H9 (cell line): ENCODE measurements around the gene SLC4A5. TPM values are rescaled to one million over a fixed set of nuclear protein-coding genes. Genes with fewer than 3 reads are reported as not detected.

Experiments
- DNase-seq: peaks from one replicate; pipeline ENCODE4 v3.0.0-alpha.2; 2017
- H2AFZ ChIP-seq: one replicate; pipeline ENCODE4 v1.6.1; 2013; ENCODE audit warnings: mild to moderate bottlenecking, low read length, control low read depth, moderate library complexity
- H2AK5ac ChIP-seq: 2 replicates; pipeline ENCODE4 v1.6.1; 2013; ENCODE audit warnings: low read length, control low read depth, mixed read lengths; ENCODE audit not compliant: insufficient read length
- H2BK120ac ChIP-seq: one replicate; pipeline ENCODE4 v1.6.1; 2013; ENCODE audit warnings: low read depth, mild to moderate bottlenecking, low read length, control low read depth, inconsistent platforms; ENCODE audit not compliant: poor library complexity, severe bottlenecking
- H2BK12ac ChIP-seq: 2 replicates; pipeline ENCODE4 v1.6.1; 2013; ENCODE audit warnings: low read length, control low read depth, mixed read lengths, low read depth; ENCODE audit not compliant: insufficient read length
- H2BK15ac ChIP-seq: 2 replicates; pipeline ENCODE4 v1.6.1; 2013; ENCODE audit warnings: low read depth, low read length, control low read depth
- H2BK20ac ChIP-seq: one replicate; pipeline ENCODE4 v1.6.1; 2013; ENCODE audit warnings: low read depth, mild to moderate bottlenecking, low read length, control low read depth, inconsistent platforms; ENCODE audit not compliant: poor library complexity, severe bottlenecking
- H2BK5ac ChIP-seq: 2 replicates; pipeline ENCODE4 v1.6.1; 2013; ENCODE audit warnings: low read length, control low read depth, mixed read lengths; ENCODE audit not compliant: insufficient read length
- H3K14ac ChIP-seq: 2 replicates; pipeline ENCODE4 v1.6.1; 2013; ENCODE audit warnings: low read length, control low read depth; ENCODE audit not compliant: insufficient read depth
- H3K18ac ChIP-seq: 2 replicates; pipeline ENCODE4 v1.6.1; 2013; ENCODE audit warnings: low read depth, mild to moderate bottlenecking, mixed read lengths, low read length, control low read depth; ENCODE audit not compliant: insufficient read length
- H3K23ac ChIP-seq: 2 replicates; pipeline ENCODE4 v1.6.1; 2013; ENCODE audit warnings: low read length, control low read depth, mixed read lengths, low read depth; ENCODE audit not compliant: insufficient read length
- H3K23me2 ChIP-seq: 2 replicates; pipeline ENCODE4 v1.6.1; 2013; ENCODE audit warnings: low read depth, mild to moderate bottlenecking, mixed read lengths, low read length, control low read depth; ENCODE audit not compliant: insufficient read length, poor library complexity, severe bottlenecking
- H3K27ac ChIP-seq: 2 replicates; pipeline ENCODE4 v1.5.1; 2013; ENCODE audit warnings: low read length, control low read depth, mixed read lengths, low read depth; ENCODE audit not compliant: insufficient read length
- H3K27me3 ChIP-seq: 2 replicates; pipeline ENCODE4 v1.6.1; 2013; ENCODE audit warnings: low read length, control low read depth, inconsistent platforms; ENCODE audit not compliant: insufficient read depth
- H3K4ac ChIP-seq: 2 replicates; pipeline ENCODE4 v1.6.1; 2013; ENCODE audit warnings: low read depth, mild to moderate bottlenecking, control low read depth, inconsistent platforms, low read length, moderate library complexity
- H3K4me1 ChIP-seq: 2 replicates; pipeline ENCODE4 v1.6.1; 2013; ENCODE audit warnings: low read length, control low read depth, inconsistent platforms; ENCODE audit not compliant: insufficient read depth
- H3K4me2 ChIP-seq: 2 replicates; pipeline ENCODE4 v1.6.1; 2013; ENCODE audit warnings: low read length, control low read depth, mixed read lengths; ENCODE audit not compliant: insufficient read length, insufficient read depth
- H3K56ac ChIP-seq: 2 replicates; pipeline ENCODE4 v1.6.1; 2013; ENCODE audit warnings: low read depth, mild to moderate bottlenecking, mixed read lengths, low read length, control low read depth; ENCODE audit not compliant: insufficient read length
- H3K79me1 ChIP-seq: 2 replicates; pipeline ENCODE4 v1.6.1; 2013; ENCODE audit warnings: low read depth, mild to moderate bottlenecking, moderate library complexity, low read length, control low read depth, inconsistent platforms; ENCODE audit not compliant: insufficient read depth, poor library complexity, severe bottlenecking
- H3K79me2 ChIP-seq: 2 replicates; pipeline ENCODE4 v1.6.1; 2013; ENCODE audit warnings: low read length, control low read depth, inconsistent platforms; ENCODE audit not compliant: insufficient read depth
- H3K9ac ChIP-seq: 2 replicates; pipeline ENCODE4 v1.6.1; 2013; ENCODE audit warnings: low read length, control low read depth, mixed read lengths; ENCODE audit not compliant: insufficient read length; ENCODE audit errors: extremely low read depth
- H3K9me3 ChIP-seq: one replicate; pipeline ENCODE4 v1.6.1; 2013; ENCODE audit warnings: low read depth, low read length, inconsistent platforms; ENCODE audit not compliant: control insufficient read depth
- H3T11ph ChIP-seq: one replicate; pipeline ENCODE4 v1.6.1; 2013; ENCODE audit warnings: mild to moderate bottlenecking, low read length, control low read depth, inconsistent platforms
- H4K20me1 ChIP-seq: one replicate; pipeline ENCODE4 v1.6.1; 2013; ENCODE audit not compliant: control insufficient read depth, insufficient read length, insufficient read depth
- H4K5ac ChIP-seq: 2 replicates; pipeline ENCODE4 v1.6.1; 2013; ENCODE audit warnings: low read depth, mild to moderate bottlenecking, mixed read lengths, low read length, control low read depth; ENCODE audit not compliant: insufficient read length
- H4K8ac ChIP-seq: replicated peaks from 2 replicates; pipeline ENCODE4 v1.6.1; 2013; ENCODE audit warnings: low read length, control low read depth, mixed read lengths, low read depth; ENCODE audit not compliant: insufficient read length
- H4K91ac ChIP-seq: 2 replicates; pipeline ENCODE4 v1.6.1; 2013; ENCODE audit warnings: low read depth, mild to moderate bottlenecking, moderate library complexity, mixed read lengths, low read length, control low read depth; ENCODE audit not compliant: insufficient read length
- H3K27ac Mint-ChIP-seq, 3 experiments: 2 replicates in 2 of 3; 3 replicates in 1 of 3; pipeline ENCODE4 v1.8.0; 2020 to 2021; ENCODE audit warnings: mixed read lengths in 3 of 3, mild to moderate bottlenecking in 1 of 3, moderate library complexity in 1 of 3
- H3K27me3 Mint-ChIP-seq: 2 replicates; pipeline ENCODE4 v1.8.0; 2021; ENCODE audit warnings: low read depth, mild to moderate bottlenecking, moderate library complexity, mixed read lengths
- H3K36me3 Mint-ChIP-seq, 3 experiments: 2 replicates in 2 of 3; 3 replicates in 1 of 3; pipeline ENCODE4 v1.8.0; 2020 to 2021; ENCODE audit warnings: low read depth in 3 of 3, mixed read lengths in 3 of 3; ENCODE audit not compliant: insufficient read depth in 1 of 3
- H3K4me1 Mint-ChIP-seq, 2 experiments: 2 replicates each; pipeline ENCODE4 v1.8.0; 2020; ENCODE audit warnings: mixed read lengths in 2 of 2
- H3K4me3 Mint-ChIP-seq, 2 experiments: 2 replicates in 1 of 2; 3 replicates in 1 of 2; pipeline ENCODE4 v1.8.0; 2020 to 2021; ENCODE audit warnings: mild to moderate bottlenecking in 2 of 2, mixed read lengths in 2 of 2, moderate library complexity in 1 of 2
- H3K9me3 Mint-ChIP-seq, 2 experiments: 2 replicates in 1 of 2; 3 replicates in 1 of 2; pipeline ENCODE4 v1.8.0; 2020; ENCODE audit warnings: mild to moderate bottlenecking in 2 of 2, mixed read lengths in 2 of 2, moderate library complexity in 1 of 2
- WGBS: extraction: QIAGEN DNeasy Blood & Tissue Kit; methylation state at CpG from one replicate; pipeline ENCODE4 v1.1.7; 2013; ENCODE audit warnings: missing lambda C conversion rate, low lambda C conversion rate, mixed read lengths; ENCODE audit not compliant: insufficient read length; ENCODE audit errors: extremely low coverage; 5-methylcytosine and 5-hydroxymethylcytosine counted together
- total RNA-seq: library from RNA; stranded (reverse); gene quantifications from 2 replicates; pipeline ENCODE4 v1.2.1, GENCODE V29; 2021
- TF ChIP-seq, protein P1 (sequence below): fragments of 200-600 bp; sonication (generic); conservative IDR thresholded peaks from 3 replicates; pipeline ENCODE4 v1.8.0; 2021; ENCODE audit warnings: antibody characterized with exemption, mild to moderate bottlenecking

Gene SLC4A5
- total RNA-seq, 1 experiment from 2014 or later: 0.50 TPM

DNA sequence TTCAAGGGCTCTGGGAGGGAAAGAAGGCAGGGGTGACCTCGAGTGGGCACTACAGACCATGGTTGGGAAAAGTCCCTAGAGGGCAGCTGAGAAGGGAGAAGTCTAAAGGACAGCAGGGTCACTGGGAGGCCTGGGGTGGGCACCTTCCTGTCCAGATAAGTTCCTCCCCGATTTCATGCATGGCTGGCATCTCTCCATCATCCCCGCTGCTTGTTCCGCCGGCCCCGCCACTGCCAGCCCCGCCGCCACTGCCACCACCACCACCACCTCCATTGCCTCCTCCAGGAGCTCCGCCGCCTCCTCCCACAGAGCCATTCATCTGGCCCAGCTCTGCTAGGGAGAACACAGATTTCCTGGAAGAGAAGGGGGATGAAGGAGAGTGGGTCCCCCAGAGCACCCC lies 91.2 kb downstream of the SLC4A5 start:
- H3T11ph ChIP-seq: no peak overlapping the region
- no peak overlapping the region for H3K9ac ChIP-seq
- Mint-ChIP-seq H3K27ac (no peak overlapping the region), H3K4me3 (no peak overlapping the region), H3K27me3 (peaks cover 5% of the 10 kb centered on the region), H3K36me3 (no peaks in the 10 kb centered on the region; a peak in 2 of 7 replicates), H3K9me3 (no peaks in the 10 kb centered on the region), H3K4me1 (no peaks in the 10 kb centered on the region)
- no peaks in the 10 kb centered on the region for H3K79me2 ChIP-seq
- no peak overlapping the region for H2AFZ ChIP-seq
- no peak overlapping the region for H2BK15ac ChIP-seq
- TF ChIP-seq, protein P1, sequence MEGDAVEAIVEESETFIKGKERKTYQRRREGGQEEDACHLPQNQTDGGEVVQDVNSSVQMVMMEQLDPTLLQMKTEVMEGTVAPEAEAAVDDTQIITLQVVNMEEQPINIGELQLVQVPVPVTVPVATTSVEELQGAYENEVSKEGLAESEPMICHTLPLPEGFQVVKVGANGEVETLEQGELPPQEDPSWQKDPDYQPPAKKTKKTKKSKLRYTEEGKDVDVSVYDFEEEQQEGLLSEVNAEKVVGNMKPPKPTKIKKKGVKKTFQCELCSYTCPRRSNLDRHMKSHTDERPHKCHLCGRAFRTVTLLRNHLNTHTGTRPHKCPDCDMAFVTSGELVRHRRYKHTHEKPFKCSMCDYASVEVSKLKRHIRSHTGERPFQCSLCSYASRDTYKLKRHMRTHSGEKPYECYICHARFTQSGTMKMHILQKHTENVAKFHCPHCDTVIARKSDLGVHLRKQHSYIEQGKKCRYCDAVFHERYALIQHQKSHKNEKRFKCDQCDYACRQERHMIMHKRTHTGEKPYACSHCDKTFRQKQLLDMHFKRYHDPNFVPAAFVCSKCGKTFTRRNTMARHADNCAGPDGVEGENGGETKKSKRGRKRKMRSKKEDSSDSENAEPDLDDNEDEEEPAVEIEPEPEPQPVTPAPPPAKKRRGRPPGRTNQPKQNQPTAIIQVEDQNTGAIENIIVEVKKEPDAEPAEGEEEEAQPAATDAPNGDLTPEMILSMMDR: no peak
- no peak overlapping the region for H3K14ac ChIP-seq
- WGBS: no CpG with 5 or more reads among the region's 10 CpGs
- no peak overlapping the region for H2BK5ac ChIP-seq
- no peak overlapping the region for H3K27ac ChIP-seq
- H2BK20ac ChIP-seq: no peak overlapping the region
- no peaks in the 10 kb centered on the region for H3K23me2 ChIP-seq
- no peak overlapping the region for H2BK120ac ChIP-seq
- no peaks in the 10 kb centered on the region for H4K20me1 ChIP-seq
- no peak overlapping the region for H4K91ac ChIP-seq
- no peaks in the 10 kb centered on the region for H3K27me3 ChIP-seq
- no peak overlapping the region for H3K56ac ChIP-seq
- H2BK12ac ChIP-seq: no peak overlapping the region
- no peak overlapping the region for H3K23ac ChIP-seq
- no peaks in the 10 kb centered on the region for H3K4me1 ChIP-seq
- no peak overlapping the region for H3K4ac ChIP-seq
- no peak overlapping the region for H2AK5ac ChIP-seq
- no peak overlapping the region for H3K4me2 ChIP-seq
- no peaks in the 10 kb centered on the region for H3K79me1 ChIP-seq
- no peak overlapping the region for H4K5ac ChIP-seq
- no peak overlapping the region for H3K18ac ChIP-seq
- no peak for DNase-seq
- no peak overlapping the region for H4K8ac ChIP-seq
- no peaks in the 10 kb centered on the region for H3K9me3 ChIP-seq
